Endothelial cell (in vitro differentiated cells): ENCODE data around the gene TIMP3. TPM values are rescaled to one million over a fixed set of nuclear protein-coding genes. Genes with fewer than 3 reads are reported as not detected.

Experiments used
- DNase-seq: peaks from one replicate; pipeline ENCODE4 v3.0.0; 2021; ENCODE audit warnings: low spot score
- H3K27ac Mint-ChIP-seq: one replicate; pipeline ENCODE4 v1.8.0; 2021; ENCODE audit warnings: mixed read lengths, inconsistent platforms; ENCODE audit not compliant: unreplicated experiment
- H3K27me3 Mint-ChIP-seq: one replicate; pipeline ENCODE4 v1.8.0; 2021; ENCODE audit warnings: mild to moderate bottlenecking, moderate library complexity, mixed read lengths, inconsistent platforms; ENCODE audit not compliant: unreplicated experiment
- H3K36me3 Mint-ChIP-seq: one replicate; pipeline ENCODE4 v1.8.0; 2021; ENCODE audit warnings: mild to moderate bottlenecking, low read depth, mixed read lengths, inconsistent platforms; ENCODE audit not compliant: unreplicated experiment
- H3K4me1 Mint-ChIP-seq: one replicate; pipeline ENCODE4 v1.8.0; 2021; ENCODE audit warnings: mild to moderate bottlenecking, mixed read lengths, inconsistent platforms; ENCODE audit not compliant: unreplicated experiment
- H3K4me3 Mint-ChIP-seq: one replicate; pipeline ENCODE4 v1.8.0; 2021; ENCODE audit warnings: mild to moderate bottlenecking, mixed read lengths, inconsistent platforms; ENCODE audit not compliant: unreplicated experiment
- H3K9me3 Mint-ChIP-seq: one replicate; pipeline ENCODE4 v1.8.0; 2021; ENCODE audit warnings: mixed read lengths, inconsistent platforms; ENCODE audit not compliant: unreplicated experiment
- total RNA-seq: library from RNA; stranded (reverse); fragmentation: NEBNext Ultra II Directional; extraction: Animal tissue kit (Norgen Biotek cat#: 25700); gene quantifications from one replicate; pipeline ENCODE4 v1.2.1, GENCODE V29; 2021; ENCODE audit not compliant: unreplicated experiment
- TF ChIP-seq, protein P1 (sequence below): fragments of 200-600 bp; sonication (generic); IDR thresholded peaks from one replicate; pipeline ENCODE4 v1.5.0; 2021; ENCODE audit warnings: antibody characterized with exemption; ENCODE audit not compliant: unreplicated experiment

Gene TIMP3
- total RNA-seq, 1 donor from 2014 or later: 73.5 TPM

DNA sequence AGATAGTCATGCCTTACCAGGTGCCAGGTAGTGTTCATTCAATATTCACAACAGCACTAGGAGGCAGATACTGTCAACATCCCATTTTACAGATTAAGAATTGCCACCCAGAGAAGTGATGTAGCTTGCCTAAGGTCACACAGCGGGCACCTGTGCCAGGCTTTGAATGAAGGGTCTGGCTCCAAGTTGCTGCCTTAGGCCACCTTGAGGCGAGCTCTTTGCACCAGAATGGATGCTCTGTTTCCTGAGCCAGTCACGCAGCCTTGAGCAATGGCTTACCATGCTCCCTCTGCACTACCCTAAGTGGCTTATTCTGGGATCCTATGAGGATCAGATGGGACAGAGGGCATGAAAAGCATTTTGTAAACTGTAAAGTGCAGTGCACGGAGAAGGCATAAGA lies 25.1 kb upstream of the TIMP3 start:
- H3K4me3 Mint-ChIP-seq: no peak overlapping the region
- TF ChIP-seq, protein P1, sequence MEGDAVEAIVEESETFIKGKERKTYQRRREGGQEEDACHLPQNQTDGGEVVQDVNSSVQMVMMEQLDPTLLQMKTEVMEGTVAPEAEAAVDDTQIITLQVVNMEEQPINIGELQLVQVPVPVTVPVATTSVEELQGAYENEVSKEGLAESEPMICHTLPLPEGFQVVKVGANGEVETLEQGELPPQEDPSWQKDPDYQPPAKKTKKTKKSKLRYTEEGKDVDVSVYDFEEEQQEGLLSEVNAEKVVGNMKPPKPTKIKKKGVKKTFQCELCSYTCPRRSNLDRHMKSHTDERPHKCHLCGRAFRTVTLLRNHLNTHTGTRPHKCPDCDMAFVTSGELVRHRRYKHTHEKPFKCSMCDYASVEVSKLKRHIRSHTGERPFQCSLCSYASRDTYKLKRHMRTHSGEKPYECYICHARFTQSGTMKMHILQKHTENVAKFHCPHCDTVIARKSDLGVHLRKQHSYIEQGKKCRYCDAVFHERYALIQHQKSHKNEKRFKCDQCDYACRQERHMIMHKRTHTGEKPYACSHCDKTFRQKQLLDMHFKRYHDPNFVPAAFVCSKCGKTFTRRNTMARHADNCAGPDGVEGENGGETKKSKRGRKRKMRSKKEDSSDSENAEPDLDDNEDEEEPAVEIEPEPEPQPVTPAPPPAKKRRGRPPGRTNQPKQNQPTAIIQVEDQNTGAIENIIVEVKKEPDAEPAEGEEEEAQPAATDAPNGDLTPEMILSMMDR: no peak

DNA sequence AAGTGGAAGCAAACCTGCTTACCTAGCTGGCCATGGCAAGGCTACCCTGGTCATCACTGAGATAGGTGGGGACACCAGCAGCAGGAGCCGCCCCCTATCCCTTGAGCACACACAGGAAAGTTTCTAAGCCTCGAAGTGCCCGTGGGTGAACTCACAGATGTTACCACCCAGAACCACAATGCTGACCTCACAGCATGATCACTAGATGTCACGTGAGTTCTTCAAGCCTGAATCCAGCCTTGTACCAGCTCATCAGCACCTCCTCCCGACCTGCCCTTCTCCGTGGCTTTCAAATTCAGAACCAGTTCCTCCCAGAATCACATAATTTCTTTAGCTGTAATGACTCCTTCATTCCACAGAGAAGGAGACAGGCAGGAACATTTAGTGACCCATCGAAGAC lies 24.7 kb upstream of the TIMP3 start:
- TF ChIP-seq, protein P1: no peak

More for the DNA sequence above, 25.1 kb upstream of the TIMP3 start:
- DNase-seq: no peak
- Mint-ChIP-seq H3K27ac (no peak overlapping the region), H3K27me3 (peaks cover 7% of the 10 kb centered on the region), H3K9me3 (no peaks in the 10 kb centered on the region), H3K36me3 (no peaks in the 10 kb centered on the region), H3K4me1 (peaks cover 27% of the 10 kb centered on the region)

DNA sequence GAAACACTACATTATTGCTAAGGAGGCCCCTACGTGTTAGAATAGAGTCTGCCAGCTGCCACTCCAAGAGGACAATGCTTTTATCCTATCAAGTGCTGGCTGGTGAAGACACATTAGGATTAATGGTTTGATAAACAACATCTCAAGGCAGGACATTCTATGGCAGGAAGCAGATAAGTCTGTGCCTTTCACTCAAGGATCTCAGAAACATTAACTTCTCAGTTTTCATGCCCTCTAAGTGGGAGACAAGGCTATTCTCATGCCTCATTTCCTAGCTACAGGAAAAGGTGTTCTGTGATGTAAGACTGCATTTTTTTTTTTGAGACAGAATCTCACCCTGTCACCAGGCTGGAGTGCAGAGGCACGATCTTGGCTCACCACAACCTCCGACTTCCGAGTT lies 23.5 kb upstream of the TIMP3 start:
- H3K4me3 Mint-ChIP-seq: no peak overlapping the region
- H3K4me1 Mint-ChIP-seq: peaks cover 27% of the 10 kb centered on the region

More for the DNA sequence above, 24.7 kb upstream of the TIMP3 start:
- no peak for DNase-seq
- Mint-ChIP-seq H3K36me3 (no peaks in the 10 kb centered on the region), H3K9me3 (no peaks in the 10 kb centered on the region), H3K4me1 (peaks cover 27% of the 10 kb centered on the region), H3K27ac (no peak overlapping the region), H3K4me3 (no peak overlapping the region), H3K27me3 (peaks cover 4% of the 10 kb centered on the region)

DNA sequence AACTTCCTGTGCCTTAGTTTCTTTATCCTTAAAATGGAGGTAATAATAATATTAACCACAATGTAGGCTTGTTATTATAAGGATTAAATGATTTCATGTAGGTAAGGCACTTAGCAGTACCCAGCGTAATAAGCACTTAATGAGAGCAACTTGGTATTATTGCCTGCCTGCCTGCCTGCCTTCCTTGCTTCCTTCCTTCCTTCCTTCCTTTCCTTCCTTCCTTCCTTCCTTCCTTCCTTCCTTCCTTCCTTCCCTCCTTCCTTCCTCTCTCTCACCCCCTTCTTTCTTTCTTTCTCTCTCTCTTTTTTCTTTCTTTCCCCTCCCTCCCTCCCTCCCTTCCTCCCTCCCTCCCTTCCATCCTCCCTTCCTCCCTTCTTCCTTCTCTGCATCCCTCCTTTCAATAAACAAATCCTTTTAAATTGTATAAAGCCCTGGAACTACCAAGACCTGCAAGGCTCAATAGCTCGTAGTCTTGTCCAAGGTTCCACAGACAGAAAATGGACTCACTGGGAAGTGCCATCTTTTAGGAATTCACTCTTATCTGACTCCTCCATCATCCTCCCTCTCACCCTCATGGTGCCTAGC lies 20.7 kb upstream of the TIMP3 start:
- H3K27me3 Mint-ChIP-seq: no peaks in the 10 kb centered on the region
- H3K27ac Mint-ChIP-seq: no peak overlapping the region
- no peak overlapping the region for H3K4me3 Mint-ChIP-seq
- H3K4me1 Mint-ChIP-seq: peaks cover 31% of the 10 kb centered on the region
- no peaks in the 10 kb centered on the region for H3K9me3 Mint-ChIP-seq
- TF ChIP-seq, protein P1: no peak
- H3K36me3 Mint-ChIP-seq: no peaks in the 10 kb centered on the region
- no peak for DNase-seq

More for the DNA sequence above, 23.5 kb upstream of the TIMP3 start:
- no peak for DNase-seq
- peaks cover 3% of the 10 kb centered on the region for H3K27me3 Mint-ChIP-seq
- TF ChIP-seq, protein P1: no peak
- H3K9me3 Mint-ChIP-seq: no peaks in the 10 kb centered on the region
- H3K36me3 Mint-ChIP-seq: no peaks in the 10 kb centered on the region
- no peak overlapping the region for H3K27ac Mint-ChIP-seq

DNA sequence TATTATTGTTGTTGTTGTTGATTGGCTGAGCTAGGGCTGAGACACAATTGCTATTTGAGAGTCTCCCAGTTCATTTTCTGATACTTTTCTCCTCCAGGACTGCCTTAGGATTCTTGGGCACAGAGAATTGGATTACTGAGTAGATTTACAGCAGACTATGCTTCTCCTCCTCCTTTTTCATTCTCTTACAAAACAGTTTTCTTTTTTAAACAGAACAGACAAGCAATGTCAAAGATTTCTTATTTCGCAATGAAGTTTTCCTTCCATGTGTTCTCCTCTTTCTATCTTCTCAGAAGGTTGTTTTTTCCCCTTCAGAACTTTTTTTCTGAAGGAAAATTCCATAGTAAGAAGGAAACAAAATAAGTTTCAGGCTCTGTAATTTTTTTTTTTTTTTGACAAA lies 19.8 kb upstream of the TIMP3 start:
- no peak overlapping the region for H3K4me3 Mint-ChIP-seq
- no peaks in the 10 kb centered on the region for H3K9me3 Mint-ChIP-seq
- no peak overlapping the region for H3K27ac Mint-ChIP-seq
- H3K36me3 Mint-ChIP-seq: no peaks in the 10 kb centered on the region
- TF ChIP-seq, protein P1: no peak
- peaks cover 26% of the 10 kb centered on the region for H3K4me1 Mint-ChIP-seq
- DNase-seq: no peak
- H3K27me3 Mint-ChIP-seq: no peaks in the 10 kb centered on the region
